Liver (tissue), 2 donors: ENCODE measurements around the gene ASMTL.

Experiments used
- RAD21 ChIP-seq, 2 donors: IDR thresholded peaks; 2 replicates each; pipeline ENCODE4 v1.6.1; 2016; ENCODE audit warnings: antibody characterized with exemption in 2 of 2, mild to moderate bottlenecking in 2 of 2
- SP1 ChIP-seq: IDR thresholded peaks from 2 replicates; pipeline ENCODE4 v1.6.1; 2018; ENCODE audit warnings: antibody characterized with exemption, mild to moderate bottlenecking
- donor health status: healthy.

DNA sequence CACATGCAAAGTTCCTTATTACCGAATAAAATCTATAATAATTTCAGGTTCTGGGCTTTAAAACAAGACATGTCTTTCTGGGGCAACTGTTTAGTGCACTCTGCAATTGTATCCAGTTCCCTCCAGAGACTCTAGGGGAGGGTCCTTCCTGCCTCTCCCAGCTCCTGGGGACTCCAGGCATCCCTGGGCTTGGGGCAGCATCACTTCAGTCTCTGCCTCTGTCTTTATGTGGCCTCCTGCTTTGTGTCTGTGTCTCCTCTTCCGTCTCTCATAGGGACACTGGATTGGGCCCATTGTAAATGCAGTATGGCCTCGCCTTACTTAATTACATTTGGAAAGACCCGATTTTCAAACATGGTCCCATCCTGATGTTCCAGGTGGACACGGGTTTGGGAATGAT is 10.9 kb upstream of the ASMTL start:
- TF ChIP-seq SP1, result no peak
- TF ChIP-seq RAD21 (IDR thresholded peaks at IDR 0.05), result no peak
